ENCODE results near the gene PRKN.

Gene PRKN

GRCh38 chr6:161618831-161619454 lies 1108.6 kb downstream of the PRKN start:
- H3K4me3 ChIP-seq (ENCODE audit: low read depth, low read length), result no peak overlapping the region
- TF ChIP-seq CTCF (IDR thresholded peaks at IDR 0.05; ENCODE audit: low read depth, low read length), result peak; percentile 79
- DNase-seq, result peak; percentile 79

GRCh38 chr6:161613711-161614110 lies 1113.9 kb downstream of the PRKN start:
- Histone ChIP-seq H3K27ac (no peak overlapping the region), H3K27me3 (ENCODE audit: insufficient read depth, low read depth, severe bottlenecking) (no peaks in the 10 kb centered on the region), H3K36me3 (no peaks in the 10 kb centered on the region), H3K4me3 (ENCODE audit: low read depth, low read length) (no peak overlapping the region), H3K9me3 (ENCODE audit: severe bottlenecking) (no peaks in the 10 kb centered on the region)
- DNase-seq, result no peak
- TF ChIP-seq CTCF (IDR thresholded peaks at IDR 0.05; ENCODE audit: low read depth, low read length), result no peak

More at GRCh38 chr6:161618831-161619454, 1108.6 kb downstream of the PRKN start:
- H3K27ac ChIP-seq, result no peak overlapping the region
- no peaks in the 10 kb centered on the region for H3K9me3 ChIP-seq (ENCODE audit: severe bottlenecking)
- no peaks in the 10 kb centered on the region for H3K36me3 ChIP-seq
- H3K27me3 ChIP-seq (ENCODE audit: insufficient read depth, low read depth, severe bottlenecking), result no peaks in the 10 kb centered on the region

GRCh38 chr6:161608771-161609170 lies 1118.8 kb downstream of the PRKN start:
- H3K27me3 ChIP-seq (ENCODE audit: insufficient read depth, low read depth, severe bottlenecking), result no peaks in the 10 kb centered on the region
- no peak for TF ChIP-seq CTCF (IDR thresholded peaks at IDR 0.05; ENCODE audit: low read depth, low read length)
- H3K36me3 ChIP-seq, result no peaks in the 10 kb centered on the region
- no peak overlapping the region for H3K27ac ChIP-seq
- H3K9me3 ChIP-seq (ENCODE audit: severe bottlenecking), result no peaks in the 10 kb centered on the region
- H3K4me3 ChIP-seq (ENCODE audit: low read depth, low read length), result no peak overlapping the region
- DNase-seq, result no peak

- DNase-seq, result no peak
- no peak for TF ChIP-seq CTCF (IDR thresholded peaks at IDR 0.05; ENCODE audit: low read depth, low read length)
Observed at GRCh38 chr6:161607696-161608297, 1119.8 kb downstream of the PRKN start.

GRCh38 chr6:161602359-161602758 lies 1125.2 kb downstream of the PRKN start:
- no peak overlapping the region for H3K4me3 ChIP-seq (ENCODE audit: low read depth, low read length)
- no peak for DNase-seq
- no peaks in the 10 kb centered on the region for H3K9me3 ChIP-seq (ENCODE audit: severe bottlenecking)
- no peaks in the 10 kb centered on the region for H3K27me3 ChIP-seq (ENCODE audit: insufficient read depth, low read depth, severe bottlenecking)
- H3K36me3 ChIP-seq, result no peaks in the 10 kb centered on the region
- no peak overlapping the region for H3K27ac ChIP-seq
- no peak for TF ChIP-seq CTCF (IDR thresholded peaks at IDR 0.05; ENCODE audit: low read depth, low read length)

More at GRCh38 chr6:161607696-161608297, 1119.8 kb downstream of the PRKN start:
- no peaks in the 10 kb centered on the region for H3K9me3 ChIP-seq (ENCODE audit: severe bottlenecking)
- H3K27ac ChIP-seq, result no peak overlapping the region
- no peaks in the 10 kb centered on the region for H3K36me3 ChIP-seq
- H3K4me3 ChIP-seq (ENCODE audit: low read depth, low read length), result no peak overlapping the region
- no peaks in the 10 kb centered on the region for H3K27me3 ChIP-seq (ENCODE audit: insufficient read depth, low read depth, severe bottlenecking)
